PC-3 (cell line): ENCODE data around the gene MRPL46. TPM values are rescaled to one million over a fixed set of nuclear protein-coding genes. Genes with fewer than 3 reads are reported as not detected.

Experiments used
- ATAC-seq: fragments of 200-7000 bp; cut with Tn5 transposase; 2 replicates; pipeline ENCODE4 v1.9.1; 2020; ENCODE audit warnings: mild to moderate bottlenecking, moderate library complexity
- BruUV-seq: library from RNA; stranded (reverse); fragments of 400-500 nt; replicated peaks from 2 replicates; lab custom pipeline; 2021; lab: Mats Ljungman, UMichigan
- CTCF ChIA-PET: fragments of 300-600 bp; sonication (Branson Sonifier 250); formaldehyde crosslinking; loops from one replicate; lab custom pipeline; 2022; ENCODE audit warnings: antibody characterized with exemption; lab: Charles Lee
- POLR2A ChIA-PET: fragments of 300-600 bp; sonication (Branson Sonifier 250); formaldehyde crosslinking; loops from one replicate; lab custom pipeline; 2022; ENCODE audit warnings: antibody characterized with exemption; ENCODE audit not compliant: unreplicated experiment; lab: Charles Lee
- DNase-seq: peaks from one replicate; pipeline ENCODE4 v3.0.0-alpha.2; 2015
- H2AFZ ChIP-seq: fragments of 300-600 bp; sonication (generic); 2 replicates; pipeline ENCODE4 v1.6.0; 2016; ENCODE audit warnings: antibody characterized with exemption, low read length
- H3F3A ChIP-seq: fragments of 300-600 bp; sonication (generic); one replicate; pipeline ENCODE4 v1.6.0; 2017; ENCODE audit warnings: antibody characterized with exemption, low read length, control low read depth, mild to moderate bottlenecking; ENCODE audit not compliant: unreplicated experiment
- H3K27ac ChIP-seq: fragments of 300-600 bp; sonication (generic); 2 replicates; pipeline ENCODE4 v1.5.1; 2016; ENCODE audit warnings: mild to moderate bottlenecking, low read length
- H3K27me3 ChIP-seq: fragments of 300-600 bp; sonication (generic); 2 replicates; pipeline ENCODE4 v1.6.1; 2016; ENCODE audit warnings: low read length, mixed read lengths
- H3K36me3 ChIP-seq: fragments of 300-600 bp; sonication (generic); 2 replicates; pipeline ENCODE4 v1.6.1; 2016; ENCODE audit warnings: low read depth, mixed run types, low read length, mixed read lengths
- H3K4me1 ChIP-seq: fragments of 300-600 bp; sonication (generic); 2 replicates; pipeline ENCODE4 v1.5.1; 2016; ENCODE audit warnings: low read length; ENCODE audit not compliant: insufficient read depth
- H3K4me2 ChIP-seq: fragments of 300-600 bp; sonication (generic); 2 replicates; pipeline ENCODE4 v1.6.0; 2016; ENCODE audit warnings: low read length
- H3K4me3 ChIP-seq: fragments of 300-600 bp; sonication (generic); 2 replicates; pipeline ENCODE4 v1.5.1; 2016; ENCODE audit warnings: mild to moderate bottlenecking, low read length, mixed read lengths
- H3K79me2 ChIP-seq: fragments of 300-600 bp; sonication (generic); 2 replicates; pipeline ENCODE4 v1.6.1; 2017; ENCODE audit warnings: low read length, mixed read lengths
- H3K9ac ChIP-seq: fragments of 300-600 bp; sonication (generic); 2 replicates; pipeline ENCODE4 v1.6.0; 2016; ENCODE audit warnings: mild to moderate bottlenecking, low read length
- H3K9me2 ChIP-seq: fragments of 300-600 bp; sonication (generic); replicated peaks from 2 replicates; pipeline ENCODE4 v1.6.1; 2016; ENCODE audit warnings: mixed run types, low read length, mixed read lengths
- H3K9me3 ChIP-seq: fragments of 300-600 bp; sonication (generic); 2 replicates; pipeline ENCODE4 v1.6.1; 2016; ENCODE audit warnings: low read length, mixed read lengths
- H4K20me1 ChIP-seq: fragments of 300-600 bp; sonication (generic); 2 replicates; pipeline ENCODE4 v1.6.1; 2016; ENCODE audit warnings: low read length, mixed read lengths
- CTCF ChIP-seq: fragments of 300-600 bp; sonication (generic); conservative IDR thresholded peaks from 2 replicates; pipeline ENCODE4 v1.5.1; 2017; ENCODE audit warnings: antibody characterized with exemption, low read depth, mild to moderate bottlenecking, low read length
- EZH2 ChIP-seq: fragments of 300-600 bp; sonication (generic); IDR thresholded peaks from one replicate; pipeline ENCODE4 v1.6.1; 2017; ENCODE audit warnings: antibody characterized with exemption, mild to moderate bottlenecking, low read length; ENCODE audit not compliant: unreplicated experiment
- EZH2phosphoT487 ChIP-seq: fragments of 300-600 bp; sonication (generic); IDR thresholded peaks from 2 replicates; pipeline ENCODE4 v1.6.1; 2018; ENCODE audit warnings: mild to moderate bottlenecking, antibody characterized with exemption, low read length, borderline replicate concordance
- intact Hi-C: fragments of 100-400 bp; cut with micrococcal nuclease; formaldehyde crosslinking; loops from 2 replicates; pipeline ENCODE4 v1.9.0; 2023
- total RNA-seq: library from RNA; depleted of rRNA; stranded (reverse); fragments of >200 nt; gene quantifications from 2 replicates; pipeline ENCODE4 v1.2.3, GENCODE V29; 2014

MRPL46 gene
- total RNA-seq, 1 experiment from 2014 or later = 33.9 TPM

DNA sequence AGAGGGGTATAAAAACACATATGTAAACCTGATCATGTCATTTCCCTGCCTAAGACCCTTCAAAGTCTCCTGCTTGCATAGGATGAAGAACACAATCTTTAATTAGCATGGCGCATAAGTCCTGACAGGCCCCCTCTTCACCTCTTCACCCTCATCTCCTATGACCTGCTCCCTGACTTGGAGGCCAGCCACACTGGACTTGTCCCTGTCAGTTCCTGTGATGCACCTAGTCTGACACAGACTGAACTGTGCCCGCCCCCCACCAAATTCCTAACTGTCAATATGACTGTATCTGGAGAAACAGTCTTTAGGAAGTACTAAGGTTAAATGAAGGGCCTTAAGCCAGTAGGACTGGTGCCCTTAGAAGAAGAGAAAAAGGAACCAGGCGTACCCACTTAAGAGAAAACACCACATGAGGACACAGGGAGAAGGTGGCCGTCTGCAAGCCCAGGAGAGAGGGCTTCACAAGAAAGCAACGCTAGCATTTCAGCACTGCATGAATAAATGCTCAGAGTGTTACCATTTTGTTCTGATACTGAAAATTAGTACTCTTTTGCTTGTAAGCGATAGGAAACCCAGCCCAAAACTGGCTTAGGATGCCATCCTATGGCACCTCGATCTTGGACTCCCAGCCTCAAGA lies 34.0 kb downstream of the MRPL46 start:
- no TSS peak for BruUV-seq
- Histone ChIP-seq H3K9ac (no peak overlapping the region), H3K4me3 (no peak overlapping the region), H3K4me1 (no peaks in the 10 kb centered on the region), H3K27me3 (peaks cover 29% of the 10 kb centered on the region), H3K9me2 (no peaks in the 10 kb centered on the region), H3K27ac (no peak overlapping the region), H2AFZ (no peak overlapping the region), H3K36me3 (no peaks in the 10 kb centered on the region), H3K4me2 (no peak overlapping the region), H4K20me1 (no peaks in the 10 kb centered on the region), H3K79me2 (no peaks in the 10 kb centered on the region), H3K9me3 (no peaks in the 10 kb centered on the region), H3F3A (no peaks in the 10 kb centered on the region)
- ChIA-PET CTCF (no interaction called here), POLR2A (no interaction called here)
- ATAC-seq = no peak
- TF ChIP-seq EZH2 (no peak), EZH2phosphoT487 (no peak), CTCF (no peak)
- DNase-seq = no peak
- intact Hi-C loops = no loop called here

DNA sequence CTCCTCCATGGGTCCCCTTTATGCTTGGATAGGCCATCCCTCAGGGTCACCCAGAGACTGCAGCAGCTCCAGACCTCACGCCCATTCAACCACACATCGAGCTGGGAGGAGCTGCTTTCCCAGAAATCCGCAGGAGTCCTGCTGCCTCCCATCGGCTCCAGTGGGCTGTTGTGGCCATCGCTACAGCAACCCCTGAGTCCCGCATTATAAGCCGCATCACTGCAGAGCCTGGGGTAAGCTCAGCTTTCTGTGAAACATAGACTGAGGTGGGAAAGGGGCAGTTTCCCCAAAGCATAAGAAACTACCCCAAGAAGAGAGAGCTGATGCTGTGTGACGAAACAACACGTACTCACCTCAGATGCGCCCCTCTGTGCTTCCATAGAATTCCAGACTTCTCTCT lies 35.7 kb downstream of the MRPL46 start:
- Histone ChIP-seq H3K9me3 (no peaks in the 10 kb centered on the region), H2AFZ (no peak overlapping the region), H3K4me2 (no peak overlapping the region), H3K4me3 (no peak overlapping the region), H3K4me1 (no peaks in the 10 kb centered on the region), H3K27me3 (peaks cover 47% of the 10 kb centered on the region), H3K27ac (no peak overlapping the region), H3K9ac (no peak overlapping the region), H3K9me2 (no peaks in the 10 kb centered on the region), H3F3A (no peaks in the 10 kb centered on the region), H4K20me1 (no peaks in the 10 kb centered on the region), H3K79me2 (no peaks in the 10 kb centered on the region), H3K36me3 (no peaks in the 10 kb centered on the region)
- no peak for ATAC-seq
- CTCF ChIA-PET = no interaction called here
- no TSS peak for BruUV-seq
- TF ChIP-seq EZH2phosphoT487 (no peak), EZH2 (no peak), CTCF (no peak)
- POLR2A ChIA-PET = no interaction called here
- DNase-seq = no peak
- intact Hi-C loops = no loop called here

GRCh38 chr15:88430051-88430450 lies 37.1 kb downstream of the MRPL46 start:
- Histone ChIP-seq H3K4me2 (no peak overlapping the region), H3K4me3 (no peak overlapping the region), H3K9me3 (no peaks in the 10 kb centered on the region), H3K9ac (no peak overlapping the region), H3F3A (no peaks in the 10 kb centered on the region), H2AFZ (no peak overlapping the region), H3K36me3 (no peaks in the 10 kb centered on the region), H3K27me3 (peaks cover 57% of the 10 kb centered on the region), H3K27ac (no peak overlapping the region), H3K79me2 (no peaks in the 10 kb centered on the region), H4K20me1 (no peaks in the 10 kb centered on the region), H3K9me2 (no peaks in the 10 kb centered on the region), H3K4me1 (no peaks in the 10 kb centered on the region)
- no peak for DNase-seq
- no TSS peak for BruUV-seq
- POLR2A ChIA-PET = no interaction called here
- CTCF ChIA-PET = no interaction called here
- no peak for ATAC-seq
- intact Hi-C loops = no loop called here
- TF ChIP-seq EZH2phosphoT487 (no peak), CTCF (no peak), EZH2 (no peak)
